ENCODE data around the gene TFEB. TPM values are rescaled to one million over a fixed set of nuclear protein-coding genes. Genes with fewer than 3 reads are reported as not detected.

Gene TFEB
- total RNA-seq, 2 donors from 2014 or later, result 9.4 to 12.0 TPM

GRCh38 chr6:41726876-41727275, 8.5 kb downstream of the TFEB start:
- H3K27me3 Mint-ChIP-seq, result no peaks in the 10 kb centered on the region
- no peak for ATAC-seq (replicated peaks)
- no peak overlapping the region for H3K4me3 Mint-ChIP-seq
- no peaks in the 10 kb centered on the region for H3K9me3 Mint-ChIP-seq
- peaks cover 18% of the 10 kb centered on the region for H3K4me1 Mint-ChIP-seq
- H3K36me3 Mint-ChIP-seq (ENCODE audit: low read depth), result no peaks in the 10 kb centered on the region
- no peak overlapping the region for H3K27ac Mint-ChIP-seq

- no peak for ATAC-seq (replicated peaks)
- Mint-ChIP-seq H3K9me3 (no peaks in the 10 kb centered on the region), H3K36me3 (ENCODE audit: low read depth) (no peaks in the 10 kb centered on the region), H3K27ac (no peak overlapping the region), H3K27me3 (no peaks in the 10 kb centered on the region), H3K4me3 (no peak overlapping the region), H3K4me1 (peaks cover 6% of the 10 kb centered on the region)
These were observed 10.6 kb downstream of the TFEB start for GRCh38 chr6:41724586-41725501.

- H3K4me3 Mint-ChIP-seq, result no peak overlapping the region
- H3K9me3 Mint-ChIP-seq, result no peaks in the 10 kb centered on the region
- H3K27ac Mint-ChIP-seq, result no peak overlapping the region
- H3K36me3 Mint-ChIP-seq (ENCODE audit: low read depth), result no peaks in the 10 kb centered on the region
- no peaks in the 10 kb centered on the region for H3K27me3 Mint-ChIP-seq
- H3K4me1 Mint-ChIP-seq, result peaks cover 6% of the 10 kb centered on the region
- ATAC-seq (replicated peaks), result no peak
These were observed 11.2 kb downstream of the TFEB start for GRCh38 chr6:41724228-41724580.

- H3K27ac Mint-ChIP-seq, result no peak overlapping the region
These were observed 11.7 kb downstream of the TFEB start for GRCh38 chr6:41723530-41724227.

GRCh38 chr6:41722969-41723529, 12.4 kb downstream of the TFEB start:
- H3K9me3 Mint-ChIP-seq, result no peaks in the 10 kb centered on the region
- H3K4me1 Mint-ChIP-seq, result peaks cover 6% of the 10 kb centered on the region
- no peak overlapping the region for H3K4me3 Mint-ChIP-seq
- no peak overlapping the region for H3K27ac Mint-ChIP-seq
- no peak for ATAC-seq (replicated peaks)
- H3K27me3 Mint-ChIP-seq, result no peaks in the 10 kb centered on the region
- H3K36me3 Mint-ChIP-seq (ENCODE audit: low read depth), result no peaks in the 10 kb centered on the region

More at GRCh38 chr6:41723530-41724227, 11.7 kb downstream of the TFEB start:
- Mint-ChIP-seq H3K27me3 (no peaks in the 10 kb centered on the region), H3K9me3 (no peaks in the 10 kb centered on the region), H3K4me3 (no peak overlapping the region), H3K4me1 (peaks cover 6% of the 10 kb centered on the region), H3K36me3 (ENCODE audit: low read depth) (no peaks in the 10 kb centered on the region)
- no peak for ATAC-seq (replicated peaks)

GRCh38 chr6:41721414-41721813, 14.0 kb downstream of the TFEB start:
- Mint-ChIP-seq H3K27ac (no peak overlapping the region), H3K9me3 (no peaks in the 10 kb centered on the region), H3K27me3 (no peaks in the 10 kb centered on the region), H3K4me1 (peaks cover 6% of the 10 kb centered on the region), H3K36me3 (ENCODE audit: low read depth) (no peaks in the 10 kb centered on the region), H3K4me3 (no peak overlapping the region)
- no peak for ATAC-seq (replicated peaks)

- Mint-ChIP-seq H3K4me3 (no peak overlapping the region), H3K27ac (no peak overlapping the region), H3K36me3 (ENCODE audit: low read depth) (no peaks in the 10 kb centered on the region), H3K4me1 (peaks cover 10% of the 10 kb centered on the region), H3K9me3 (no peaks in the 10 kb centered on the region), H3K27me3 (no peaks in the 10 kb centered on the region)
- no peak for ATAC-seq (replicated peaks)
These were observed 14.6 kb downstream of the TFEB start for GRCh38 chr6:41720783-41721182.

GRCh38 chr6:41720262-41720620, 15.2 kb downstream of the TFEB start:
- H3K27ac Mint-ChIP-seq, result no peak overlapping the region
- no peaks in the 10 kb centered on the region for H3K36me3 Mint-ChIP-seq (ENCODE audit: low read depth)
- peaks cover 13% of the 10 kb centered on the region for H3K4me1 Mint-ChIP-seq
- H3K9me3 Mint-ChIP-seq, result no peaks in the 10 kb centered on the region
- ATAC-seq (replicated peaks), result no peak
- H3K27me3 Mint-ChIP-seq, result no peaks in the 10 kb centered on the region
- H3K4me3 Mint-ChIP-seq, result no peak overlapping the region

- Mint-ChIP-seq H3K27ac (no peak overlapping the region), H3K4me3 (no peak overlapping the region), H3K27me3 (no peaks in the 10 kb centered on the region), H3K4me1 (peaks cover 13% of the 10 kb centered on the region), H3K9me3 (no peaks in the 10 kb centered on the region), H3K36me3 (ENCODE audit: low read depth) (no peaks in the 10 kb centered on the region)
- no peak for ATAC-seq (replicated peaks)
These were observed 15.8 kb downstream of the TFEB start for GRCh38 chr6:41719436-41720261.

- no peak overlapping the region for H3K4me3 Mint-ChIP-seq
- no peaks in the 10 kb centered on the region for H3K9me3 Mint-ChIP-seq
- H3K27me3 Mint-ChIP-seq, result no peaks in the 10 kb centered on the region
- H3K36me3 Mint-ChIP-seq (ENCODE audit: low read depth), result no peaks in the 10 kb centered on the region
- peaks cover 11% of the 10 kb centered on the region for H3K4me1 Mint-ChIP-seq
- no peak for ATAC-seq (replicated peaks)
- no peak overlapping the region for H3K27ac Mint-ChIP-seq
These were observed 16.6 kb downstream of the TFEB start for GRCh38 chr6:41718828-41719227.

GRCh38 chr6:41717392-41717736, 18.0 kb downstream of the TFEB start:
- Mint-ChIP-seq H3K27ac (peak overlapping the region; percentile 6), H3K9me3 (no peaks in the 10 kb centered on the region), H3K4me3 (no peak overlapping the region), H3K36me3 (ENCODE audit: low read depth) (no peaks in the 10 kb centered on the region), H3K27me3 (no peaks in the 10 kb centered on the region), H3K4me1 (peaks cover 10% of the 10 kb centered on the region)
- no peak for ATAC-seq (replicated peaks)

GRCh38 chr6:41716516-41717391, 18.7 kb downstream of the TFEB start:
- Mint-ChIP-seq H3K4me1 (peaks cover 10% of the 10 kb centered on the region), H3K9me3 (no peaks in the 10 kb centered on the region), H3K36me3 (ENCODE audit: low read depth) (no peaks in the 10 kb centered on the region), H3K4me3 (no peak overlapping the region), H3K27ac (peak overlapping the region; percentile 6), H3K27me3 (no peaks in the 10 kb centered on the region)
- ATAC-seq (replicated peaks), result no peak

GRCh38 chr6:41715795-41716515, 19.5 kb downstream of the TFEB start:
- Mint-ChIP-seq H3K9me3 (no peaks in the 10 kb centered on the region), H3K4me1 (peaks cover 10% of the 10 kb centered on the region), H3K27me3 (no peaks in the 10 kb centered on the region), H3K36me3 (ENCODE audit: low read depth) (no peaks in the 10 kb centered on the region), H3K4me3 (no peak overlapping the region), H3K27ac (peak overlapping the region; percentile 7)
- ATAC-seq (replicated peaks), result peak; percentile 32

Measured in activated T-helper 17 cell treated with anti-CD3 and anti-CD28 coated beads, Interleukin-2, amount 50 U/mL, for 72 hours (primary cell).